ENCODE measurements around the gene GPR78.

Gene GPR78

GRCh38 chr4:8547108-8547911, 32.9 kb upstream of the GPR78 start:
- no peak for DNase-seq

- DNase-seq, result no peak
Observed at GRCh38 chr4:8547912-8548730, 32.1 kb upstream of the GPR78 start.

- no peak for DNase-seq
Observed at GRCh38 chr4:8548731-8549351, 31.4 kb upstream of the GPR78 start.

- DNase-seq, result no peak
Observed at GRCh38 chr4:8549352-8549931, 30.8 kb upstream of the GPR78 start.

GRCh38 chr4:8550691-8551090, 29.5 kb upstream of the GPR78 start:
- DNase-seq, result no peak

- no peak for DNase-seq
Observed at GRCh38 chr4:8552024-8552423, 28.2 kb upstream of the GPR78 start.

- no peak for DNase-seq
Observed at GRCh38 chr4:8552581-8553205, 27.5 kb upstream of the GPR78 start.

- no peak for DNase-seq
Observed at GRCh38 chr4:8553216-8553615, 27.0 kb upstream of the GPR78 start.

- no peak for DNase-seq
Observed at GRCh38 chr4:8553991-8554405, 26.2 kb upstream of the GPR78 start.

GRCh38 chr4:8554555-8555100, 25.6 kb upstream of the GPR78 start:
- no peak for DNase-seq

GRCh38 chr4:8555716-8556115, 24.5 kb upstream of the GPR78 start:
- DNase-seq, result no peak

GRCh38 chr4:8556341-8557150, 23.6 kb upstream of the GPR78 start:
- no peak for DNase-seq

GRCh38 chr4:8557151-8558076, 22.8 kb upstream of the GPR78 start:
- DNase-seq, result no peak

GRCh38 chr4:8558080-8558960, 21.9 kb upstream of the GPR78 start:
- no peak for DNase-seq

GRCh38 chr4:8559011-8559410, 21.2 kb upstream of the GPR78 start:
- DNase-seq, result no peak

GRCh38 chr4:8559524-8560264, 20.5 kb upstream of the GPR78 start:
- DNase-seq, result no peak

- DNase-seq, result no peak
Observed at GRCh38 chr4:8560265-8561047, 19.7 kb upstream of the GPR78 start.

- no peak for DNase-seq
Observed at GRCh38 chr4:8564595-8564994, 15.6 kb upstream of the GPR78 start.

All from NCI-H510A (cell line).